Esophagus mucosa (tissue), 1 donor: ENCODE measurements around the gene C1orf21. TPM values are rescaled to one million over a fixed set of nuclear protein-coding genes. Genes with fewer than 3 reads are reported as not detected.
A peak's percentile ranks its signal among the peaks of the same experiment; 100 is the strongest.

Experiments
- ATAC-seq: fragments of 200-7000 bp; cut with Tn5 transposase; one replicate; pipeline ENCODE4 v1.9.1; 2020
- total RNA-seq: library from RNA; stranded (reverse); gene quantifications from one replicate; pipeline ENCODE4 v1.2.4, GENCODE V29; 2023
- donor health status: DM: yes; HTN: yes; CAD: no.

C1orf21 gene
- total RNA-seq, 1 donor from 2014 or later = 44.1 TPM

DNA sequence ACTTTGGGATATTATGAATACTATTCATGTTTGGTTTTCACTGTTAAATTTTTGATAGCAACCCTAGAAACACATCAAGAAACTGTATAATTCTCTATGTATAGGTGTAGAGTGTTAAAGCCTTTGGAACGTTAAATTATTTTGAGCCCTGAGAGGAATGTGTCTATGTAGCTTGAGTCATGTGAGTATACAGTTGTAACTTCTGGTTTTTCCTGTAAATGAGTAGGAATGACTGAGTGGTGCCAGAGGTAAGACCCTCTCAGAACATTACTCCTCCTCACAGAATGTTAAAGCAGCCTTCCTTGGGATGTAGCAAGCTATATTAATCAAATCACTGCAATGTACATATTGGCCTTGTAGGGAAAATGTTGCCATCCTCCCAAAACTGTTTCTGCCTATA, 69.0 kb downstream of the C1orf21 start:
- no peak for ATAC-seq

GRCh38 chr1:184456189-184456588, 69.4 kb downstream of the C1orf21 start:
- ATAC-seq = no peak

- no peak for ATAC-seq
Observed at GRCh38 chr1:184457500-184457899, 70.7 kb downstream of the C1orf21 start.

DNA sequence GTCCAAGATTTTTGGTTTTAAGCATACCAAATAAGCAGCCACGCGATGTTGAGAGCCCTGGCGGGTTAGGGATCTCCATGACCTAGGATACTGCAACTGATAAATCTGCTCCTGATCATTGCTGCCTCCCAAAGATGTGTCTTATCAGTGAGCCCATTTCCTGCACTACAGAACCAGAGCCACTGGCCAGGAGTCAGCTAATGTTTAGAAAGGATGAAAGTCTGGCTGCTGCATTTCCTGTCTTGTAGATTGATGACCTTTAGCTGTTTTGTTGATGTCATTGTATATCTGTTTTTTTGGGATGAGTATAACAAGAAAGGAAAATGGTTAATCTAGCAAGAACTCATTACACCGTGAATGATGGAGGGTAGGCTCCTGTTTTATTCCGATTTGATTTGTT, 74.5 kb downstream of the C1orf21 start:
- ATAC-seq = no peak

GRCh38 chr1:184462155-184462554, 75.3 kb downstream of the C1orf21 start:
- ATAC-seq = no peak

GRCh38 chr1:184462990-184463389, 76.2 kb downstream of the C1orf21 start:
- no peak for ATAC-seq

DNA sequence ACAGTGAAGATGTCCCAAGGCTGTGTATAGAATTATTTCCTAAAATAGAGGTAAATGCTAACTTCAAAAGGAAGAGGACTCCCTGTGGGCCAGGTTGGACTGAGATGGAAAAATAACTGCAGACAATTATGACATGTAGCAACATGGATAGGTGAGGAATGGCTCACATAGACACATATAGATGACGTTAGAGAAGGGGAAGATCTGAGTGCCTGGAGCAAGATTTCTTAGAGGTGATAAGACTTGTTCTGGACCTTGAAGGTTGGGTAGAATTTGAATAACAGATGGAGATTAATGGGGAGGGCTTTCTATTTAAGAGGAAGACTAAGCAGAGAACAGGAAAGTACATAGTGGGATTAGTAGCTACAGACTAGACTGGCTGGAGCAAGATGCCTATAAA, 76.9 kb downstream of the C1orf21 start:
- peak; percentile 75 for ATAC-seq

DNA sequence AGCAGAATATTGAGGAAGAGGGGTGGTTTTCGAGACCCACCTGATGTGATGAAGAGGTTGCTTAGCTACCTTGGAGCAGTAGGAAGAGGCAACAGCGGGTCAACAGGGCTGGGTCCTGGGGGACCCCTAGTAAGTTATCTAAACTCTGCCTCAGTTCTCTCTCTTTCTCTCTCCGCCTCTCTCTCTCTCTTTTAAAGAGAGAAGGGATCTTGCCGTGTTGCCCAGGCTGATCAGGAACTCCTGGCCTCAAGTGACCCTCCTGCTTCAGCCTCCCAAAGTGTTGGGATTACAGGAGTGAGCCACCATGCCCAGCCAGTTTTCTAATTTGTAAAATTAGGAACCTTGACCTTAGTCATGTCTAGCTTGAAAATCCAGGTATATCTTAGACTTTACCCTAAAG, 77.9 kb downstream of the C1orf21 start:
- ATAC-seq = no peak

GRCh38 chr1:184465489-184466146, 78.8 kb downstream of the C1orf21 start:
- no peak for ATAC-seq

- ATAC-seq = no peak
Observed at GRCh38 chr1:184467295-184467694, 80.5 kb downstream of the C1orf21 start.

- ATAC-seq = no peak
Observed at GRCh38 chr1:184469396-184469795, 82.6 kb downstream of the C1orf21 start.

DNA sequence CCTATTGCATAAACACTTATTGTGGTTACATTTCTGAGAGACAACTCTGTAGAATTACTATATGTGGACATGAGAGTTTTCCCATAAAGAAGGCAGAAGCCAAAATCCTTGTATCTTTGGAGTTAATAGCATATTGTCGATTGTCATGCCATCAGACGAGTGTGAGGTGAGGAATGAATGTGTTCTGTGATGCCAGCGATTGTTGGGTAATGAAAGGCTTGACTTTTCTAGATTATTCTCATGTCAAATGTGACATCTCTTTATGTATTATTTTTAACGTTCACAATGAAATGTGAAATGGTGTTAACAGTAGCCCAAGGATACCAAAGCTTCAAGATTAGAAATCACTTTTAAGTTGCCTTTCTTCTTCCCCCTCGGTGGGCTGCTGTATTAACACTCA, 84.9 kb downstream of the C1orf21 start:
- no peak for ATAC-seq

- no peak for ATAC-seq
Observed at GRCh38 chr1:184472136-184472535, 85.3 kb downstream of the C1orf21 start.

GRCh38 chr1:184473176-184473966, 86.5 kb downstream of the C1orf21 start:
- peak; percentile 84 for ATAC-seq

- ATAC-seq = no peak
Observed at GRCh38 chr1:184476187-184476586, 89.4 kb downstream of the C1orf21 start.

GRCh38 chr1:184479435-184480167, 92.8 kb downstream of the C1orf21 start:
- no peak for ATAC-seq

GRCh38 chr1:184480736-184481135, 93.9 kb downstream of the C1orf21 start:
- ATAC-seq = no peak

- no peak for ATAC-seq
Observed at GRCh38 chr1:184482136-184482535, 95.3 kb downstream of the C1orf21 start.

DNA sequence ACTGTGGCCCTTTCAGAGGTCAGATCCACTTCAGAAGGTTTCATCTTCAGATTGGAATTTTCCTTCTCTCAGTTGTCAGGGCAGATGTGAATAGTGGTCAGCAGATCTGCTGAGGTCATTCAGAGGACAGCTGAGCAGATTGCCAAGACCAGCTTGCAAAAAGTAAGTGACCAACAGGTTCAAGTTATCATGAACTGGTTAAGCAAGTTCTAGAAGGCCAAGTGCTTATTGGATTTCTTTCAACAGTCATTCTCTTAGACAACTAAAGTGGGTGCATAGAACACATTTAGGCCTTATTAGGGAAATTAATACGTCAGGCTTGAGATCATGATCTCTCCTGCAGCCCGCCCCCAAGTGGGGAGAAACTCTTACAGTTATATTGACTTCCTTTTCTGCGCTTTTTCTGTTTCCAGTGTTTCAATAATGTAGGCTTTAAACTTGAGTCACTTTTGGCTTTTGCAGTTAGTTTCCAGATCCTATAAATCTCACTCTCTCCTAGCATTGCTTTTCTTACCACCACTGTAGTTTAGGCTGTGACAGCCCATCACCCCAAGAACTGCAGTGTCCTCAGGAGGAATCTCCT, 96.4 kb downstream of the C1orf21 start:
- peak; percentile 74 for ATAC-seq

- ATAC-seq = peak; percentile 36
Observed at GRCh38 chr1:184485751-184486723, 99.2 kb downstream of the C1orf21 start.

- no peak for ATAC-seq
Observed at GRCh38 chr1:184486761-184487445, 100.1 kb downstream of the C1orf21 start.
